Measurements from ENCODE around the gene ATP6V0A1.
"Not testable (repeated sequence)": the region's sequence is repeated elsewhere in the genome, so short reads cannot be mapped to it uniquely, and the experiment has no call there.

Gene ATP6V0A1

DNA sequence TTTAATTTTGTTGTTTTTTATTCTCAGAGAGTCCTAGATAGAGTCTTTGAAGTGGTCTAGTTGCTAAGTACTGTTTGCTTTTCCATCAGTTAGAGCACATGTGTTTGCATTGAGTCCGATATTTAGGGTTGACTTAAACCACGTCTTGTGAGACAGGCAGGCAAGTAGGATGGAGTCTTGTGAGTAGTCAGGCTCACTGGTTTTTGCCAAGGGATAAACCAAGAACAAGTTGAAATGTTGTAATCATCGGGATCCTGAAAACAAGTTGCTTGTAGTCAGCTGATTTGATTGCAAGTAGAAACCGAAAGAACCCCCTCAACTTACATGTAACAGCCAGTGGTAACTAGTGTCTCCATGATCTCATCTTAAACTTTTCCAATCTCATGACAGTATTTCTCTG is 17.2 kb downstream of the ATP6V0A1 start:
- DNase-seq (ENCODE audit: low read depth, low spot score) = no peak

GRCh38 chr17:42476411-42476810 is 17.7 kb downstream of the ATP6V0A1 start:
- no peak for DNase-seq (ENCODE audit: low read depth, low spot score)

DNA sequence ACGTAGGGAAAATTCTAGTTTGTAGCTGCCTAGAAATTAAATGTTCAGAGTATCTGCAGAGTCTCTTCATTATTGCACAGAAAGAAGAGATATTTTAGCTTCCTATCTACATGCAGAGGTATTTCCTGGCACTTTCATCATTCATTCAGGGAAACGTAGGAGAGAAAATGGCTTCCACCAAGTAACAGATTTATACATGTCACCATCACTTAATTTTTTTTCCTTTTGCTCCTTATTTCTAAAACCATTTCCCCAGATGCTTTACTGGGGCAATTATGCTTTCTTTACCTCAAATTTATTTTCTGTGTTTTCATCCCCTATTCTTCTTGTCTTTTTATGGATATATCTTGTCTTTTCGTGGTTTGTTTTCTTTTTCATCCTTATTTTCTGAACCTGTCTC is 18.5 kb downstream of the ATP6V0A1 start:
- DNase-seq (ENCODE audit: low read depth, low spot score) = no peak

- not testable (repeated sequence) for DNase-seq (ENCODE audit: low read depth, low spot score)
Measured at GRCh38 chr17:42477824-42478223, 19.1 kb downstream of the ATP6V0A1 start.

DNA sequence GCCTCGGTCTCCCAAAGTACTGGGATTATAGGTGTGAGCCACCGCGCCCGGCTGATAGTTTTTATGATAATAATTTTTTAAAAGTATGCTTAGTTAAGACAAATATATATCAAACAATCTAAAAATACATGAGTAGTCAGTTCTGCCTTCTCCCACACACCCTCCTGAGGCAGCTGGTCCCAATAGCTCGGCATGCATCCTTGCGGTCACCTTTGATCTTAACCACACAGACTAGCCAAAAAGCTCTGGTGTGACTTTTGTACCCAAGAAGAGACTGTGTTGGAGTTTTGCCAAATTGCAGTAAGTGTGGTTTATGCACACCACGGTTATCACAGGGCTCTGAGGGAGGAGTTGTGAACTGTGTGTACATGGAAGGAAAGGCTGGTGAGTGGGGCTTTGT is 25.6 kb downstream of the ATP6V0A1 start:
- DNase-seq (ENCODE audit: low read depth, low spot score) = peak; percentile 43

DNA sequence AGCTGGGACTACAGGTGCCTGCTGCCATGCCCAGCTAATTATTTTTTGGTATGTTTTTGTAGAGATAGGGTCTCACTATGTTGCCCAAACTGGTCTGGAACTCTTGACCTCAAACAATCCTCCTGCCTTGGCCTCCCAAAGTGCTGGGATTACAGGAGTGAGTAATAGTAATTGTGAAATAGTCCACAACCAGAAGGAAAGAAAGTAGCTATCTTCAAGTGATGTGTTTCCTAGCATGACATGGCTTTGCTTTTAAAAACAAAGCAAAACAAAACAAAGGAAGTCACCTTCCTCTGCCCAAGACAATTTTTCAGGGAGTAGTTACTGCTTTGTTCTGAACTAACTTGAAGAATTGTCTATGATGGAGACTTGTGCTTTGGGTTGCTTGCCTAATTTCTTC is 27.0 kb downstream of the ATP6V0A1 start:
- DNase-seq (ENCODE audit: low read depth, low spot score) = no peak

DNA sequence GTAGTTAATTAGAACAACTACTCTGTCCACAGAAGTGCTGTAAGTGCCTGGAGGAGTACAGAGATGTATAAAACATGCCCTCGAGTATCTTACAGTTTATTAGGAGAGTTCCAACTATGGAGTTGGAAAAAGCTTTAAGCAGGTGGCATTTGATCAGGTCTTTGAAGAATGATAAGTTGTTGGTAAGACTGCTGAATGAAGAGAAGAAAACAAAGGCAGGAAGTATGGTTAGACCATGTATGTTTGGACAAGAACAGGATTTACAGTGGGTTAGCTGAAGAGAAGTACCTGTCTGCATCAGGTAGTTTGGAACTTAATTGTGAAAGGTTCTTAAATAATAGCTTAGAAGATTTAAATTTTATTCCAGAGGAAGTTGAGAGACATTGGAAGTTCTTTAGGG is 29.4 kb downstream of the ATP6V0A1 start:
- DNase-seq (ENCODE audit: low read depth, low spot score) = no peak

- DNase-seq (ENCODE audit: low read depth, low spot score) = no peak
Measured at GRCh38 chr17:42493319-42493718, 34.6 kb downstream of the ATP6V0A1 start.

DNA sequence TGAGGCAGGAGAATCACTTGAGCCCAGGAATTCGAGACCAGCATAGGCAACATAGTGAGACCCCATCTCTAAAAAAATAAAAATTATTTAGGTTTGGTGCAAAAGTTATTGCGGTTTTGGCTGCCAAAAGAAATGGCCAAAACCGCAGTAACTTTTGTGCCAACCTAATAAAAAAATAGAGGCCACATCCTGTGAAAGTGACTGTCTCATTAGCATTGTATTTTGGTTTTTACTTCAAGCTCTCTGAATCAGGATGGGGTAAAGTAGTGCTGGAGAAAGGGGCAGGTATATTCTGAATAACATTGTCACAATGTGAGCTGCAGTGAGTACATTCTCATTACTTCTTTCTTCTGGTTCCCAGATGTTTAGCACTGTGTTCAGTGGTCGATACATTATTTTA is 36.0 kb downstream of the ATP6V0A1 start:
- no peak for DNase-seq (ENCODE audit: low read depth, low spot score)

- no peak for DNase-seq (ENCODE audit: low read depth, low spot score)
Measured at GRCh38 chr17:42498828-42499227, 40.1 kb downstream of the ATP6V0A1 start.

GRCh38 chr17:42502091-42502490 is 43.4 kb downstream of the ATP6V0A1 start:
- no peak for DNase-seq (ENCODE audit: low read depth, low spot score)

DNA sequence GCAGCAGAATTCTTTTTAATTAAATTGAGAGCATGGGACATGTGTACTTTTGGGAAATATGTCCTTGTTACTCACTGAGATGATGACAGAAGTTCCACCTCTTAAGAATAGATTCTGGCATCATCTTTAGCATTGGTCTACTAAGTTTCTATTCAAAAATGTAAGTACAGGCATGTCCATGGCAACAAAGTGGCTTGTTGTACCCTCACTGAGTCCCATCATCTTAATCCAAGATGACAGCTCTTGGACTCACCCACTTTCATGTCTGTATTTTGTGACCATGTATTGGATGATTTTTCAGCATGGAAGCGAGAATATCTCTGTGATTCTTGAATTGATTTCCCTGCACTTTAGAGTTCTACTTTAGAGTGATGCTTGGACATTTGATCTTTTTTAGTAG is 44.2 kb downstream of the ATP6V0A1 start:
- DNase-seq (ENCODE audit: low read depth, low spot score) = no peak

GRCh38 chr17:42507671-42508070 is 49.0 kb downstream of the ATP6V0A1 start:
- DNase-seq (ENCODE audit: low read depth, low spot score) = no peak

DNA sequence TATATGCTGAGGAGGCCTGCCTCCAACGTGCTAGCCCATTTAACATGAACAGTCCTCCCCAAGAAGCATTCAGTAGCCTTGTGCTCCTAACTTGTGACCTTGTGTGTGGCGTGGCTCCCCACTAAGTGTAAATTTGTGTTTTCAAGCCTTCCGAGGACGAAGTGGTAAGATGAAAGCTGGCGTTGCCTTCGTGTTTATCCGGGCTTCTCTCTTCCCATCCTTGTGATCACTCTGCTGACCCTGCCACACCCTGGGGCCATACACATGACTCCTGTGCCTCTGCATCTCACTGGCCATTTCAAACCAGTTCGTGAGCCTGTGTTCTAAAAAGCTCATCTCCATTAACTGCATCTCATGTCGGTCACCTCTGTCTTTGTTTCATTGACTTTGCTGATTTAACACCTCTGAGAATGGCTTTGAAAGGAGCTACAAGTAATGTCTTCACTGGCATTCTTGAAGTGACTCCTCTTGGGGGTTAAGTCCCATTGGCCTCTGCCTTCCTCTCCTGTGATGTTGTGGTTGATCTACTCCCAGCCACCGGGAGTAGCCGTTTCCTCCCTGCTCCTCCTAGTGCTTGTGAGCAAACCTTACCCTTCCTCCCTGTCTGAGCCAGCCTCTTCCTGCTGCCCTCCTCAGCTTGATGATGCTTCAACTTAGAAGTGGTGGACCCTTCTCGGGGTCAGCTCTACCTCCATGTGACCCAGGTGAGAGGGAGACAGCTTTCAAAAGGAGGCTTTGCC is 49.9 kb downstream of the ATP6V0A1 start:
- no peak for DNase-seq (ENCODE audit: low read depth, low spot score)

- no peak for DNase-seq (ENCODE audit: low read depth, low spot score)
Measured at GRCh38 chr17:42509409-42509808, 50.7 kb downstream of the ATP6V0A1 start.

DNA sequence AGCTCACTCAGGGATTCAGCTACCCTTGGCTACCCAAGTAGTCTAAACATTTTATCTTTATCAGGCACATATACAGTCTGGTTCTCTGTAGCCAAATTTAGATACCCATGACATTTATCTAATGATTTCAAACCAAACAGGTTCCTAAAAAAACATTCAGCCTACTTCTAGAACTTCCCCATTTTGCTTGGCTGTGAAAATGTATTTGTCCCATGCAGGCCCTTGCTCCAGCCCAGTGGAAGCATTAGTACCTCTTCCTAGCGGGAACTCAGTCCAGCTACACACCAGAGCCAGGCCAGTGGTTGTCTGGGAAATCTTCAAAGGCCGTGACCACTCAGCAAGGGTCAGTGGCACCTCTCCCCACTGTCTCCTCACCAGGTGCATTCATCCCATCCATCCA is 51.2 kb downstream of the ATP6V0A1 start:
- no peak for DNase-seq (ENCODE audit: low read depth, low spot score)

DNA sequence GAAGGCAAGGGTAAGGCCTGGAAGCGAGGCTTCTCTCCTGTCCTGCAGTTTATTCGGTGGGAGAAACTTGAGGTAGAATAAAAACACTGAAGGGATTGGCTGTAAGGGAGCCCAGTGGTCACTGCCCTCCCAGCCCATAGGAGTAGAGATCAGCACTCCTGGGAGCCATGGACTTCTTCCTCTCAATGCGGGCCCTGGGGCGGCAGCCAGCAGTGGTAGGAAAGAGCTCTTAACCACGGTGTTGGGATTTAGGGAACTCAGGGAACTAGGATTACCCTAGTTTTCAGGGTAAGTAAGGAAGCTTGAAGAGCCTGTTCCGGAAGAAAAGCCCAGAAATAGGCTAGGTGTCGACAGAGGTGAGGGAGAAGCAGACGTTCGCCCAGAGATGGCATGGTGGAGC is 53.6 kb downstream of the ATP6V0A1 start:
- DNase-seq (ENCODE audit: low read depth, low spot score) = no peak

DNA sequence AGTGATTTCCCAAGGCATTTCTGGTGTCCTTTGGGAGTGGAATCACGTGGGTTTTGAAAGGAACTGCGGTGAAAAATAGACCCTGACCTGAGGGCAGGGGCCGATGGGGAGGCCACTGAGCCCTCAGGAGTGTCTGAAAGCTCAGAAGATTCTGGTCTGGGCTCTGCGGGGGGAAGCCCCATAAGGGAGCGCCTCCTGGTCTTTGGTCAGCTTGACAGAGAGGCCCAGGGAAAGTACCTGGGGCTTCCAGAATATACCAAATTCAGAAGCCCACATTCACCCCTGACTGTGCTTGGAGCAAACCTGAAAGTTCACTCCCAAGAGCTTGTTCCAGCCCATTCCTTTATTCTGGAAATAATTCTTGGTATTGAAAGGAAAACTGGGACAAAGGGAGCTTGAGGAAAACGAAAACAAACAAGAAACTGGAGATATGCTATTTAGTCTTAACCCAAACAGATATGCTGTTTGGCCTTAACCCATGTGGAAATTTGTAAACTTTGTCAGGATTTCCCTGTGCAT is 54.1 kb downstream of the ATP6V0A1 start:
- DNase-seq (ENCODE audit: low read depth, low spot score) = no peak

- no peak for DNase-seq (ENCODE audit: low read depth, low spot score)
Measured at GRCh38 chr17:42513686-42514085, 55.0 kb downstream of the ATP6V0A1 start.

DNA sequence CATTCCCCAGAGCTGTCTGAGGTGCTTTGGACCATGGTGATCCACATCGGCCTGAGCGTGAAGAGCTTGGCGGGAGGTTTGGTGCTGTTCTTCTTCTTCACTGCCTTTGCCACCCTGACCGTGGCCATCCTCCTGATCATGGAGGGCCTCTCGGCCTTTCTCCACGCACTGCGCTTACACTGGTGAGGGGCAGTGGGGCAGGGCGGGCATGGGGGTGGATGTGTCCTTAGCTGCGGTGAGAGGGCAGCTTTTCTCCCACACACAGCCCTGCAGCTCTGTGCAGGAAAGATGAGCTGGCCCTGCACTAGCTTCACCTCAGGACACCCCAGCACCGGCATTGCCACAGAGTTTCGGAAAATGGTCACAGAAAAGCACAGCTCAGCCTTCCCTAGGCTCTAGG is 55.6 kb downstream of the ATP6V0A1 start:
- no peak for DNase-seq (ENCODE audit: low read depth, low spot score)

DNA sequence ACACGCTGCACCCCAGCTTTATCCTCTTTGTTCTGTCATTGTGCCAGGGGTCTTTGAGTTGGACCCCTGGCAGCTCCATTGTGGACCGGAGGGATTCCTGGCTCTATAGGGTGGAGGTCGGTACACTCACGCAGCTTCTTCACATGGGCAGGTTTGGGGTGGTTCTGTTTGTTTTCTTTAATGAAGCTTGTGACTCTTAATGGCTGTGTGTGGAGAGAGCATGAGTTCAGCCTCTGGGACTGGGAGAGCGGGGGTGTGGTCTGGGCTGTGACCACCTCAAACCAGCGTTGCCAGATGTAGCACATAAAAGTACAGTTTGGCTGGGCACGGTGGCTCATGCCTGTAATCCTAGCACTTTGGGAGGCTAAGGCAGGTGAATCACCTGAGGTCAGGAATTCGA is 56.2 kb downstream of the ATP6V0A1 start:
- DNase-seq (ENCODE audit: low read depth, low spot score) = no peak

DNA sequence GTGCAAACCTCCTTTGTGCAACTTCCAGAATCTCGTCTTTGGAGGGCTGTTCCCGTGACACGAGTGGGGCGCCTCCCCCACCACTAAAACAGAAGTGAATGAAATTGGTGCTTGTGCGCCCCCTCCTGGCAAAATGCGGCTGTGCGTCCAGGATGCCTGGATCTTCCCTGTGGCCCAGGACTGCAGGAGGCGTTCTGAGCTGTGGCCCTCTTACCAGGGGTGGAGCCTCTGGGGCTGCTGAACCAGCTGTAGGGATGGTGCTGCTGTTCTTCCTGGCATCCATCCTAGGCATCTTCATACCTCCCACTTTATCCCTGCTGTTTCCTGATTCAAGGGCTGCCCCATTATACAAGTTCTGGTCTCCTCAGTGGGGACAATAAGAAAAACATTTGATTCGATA is 58.8 kb downstream of the ATP6V0A1 start:
- DNase-seq (ENCODE audit: low read depth, low spot score) = peak; percentile 56

GRCh38 chr17:42518046-42518754 is 59.5 kb downstream of the ATP6V0A1 start:
- DNase-seq (ENCODE audit: low read depth, low spot score) = no peak
